HepG2 (cell line): ENCODE results near the gene MYOC. TPM values are rescaled to one million over a fixed set of nuclear protein-coding genes. Genes with fewer than 3 reads are reported as not detected.
"Not testable (repeated sequence)": the region's sequence is repeated elsewhere in the genome, so short reads cannot be mapped to it uniquely, and the experiment has no call there.

Experiments
- ATAC-seq: fragments of 200-7000 bp; cut with Tn5 transposase; 3 replicates; pipeline ENCODE4 v1.9.1; 2020; ENCODE audit warnings: mild to moderate bottlenecking, moderate library complexity
- BruUV-seq: library from RNA; stranded (reverse); fragments of 400-500 nt; replicated peaks from 2 replicates; lab custom pipeline; 2021; lab: Mats Ljungman, UMichigan
- CTCF ChIA-PET: fragments of 300-600 bp; formaldehyde crosslinking; extraction: SDS; loops from one replicate; lab custom pipeline; 2021; ENCODE audit warnings: low total read pairs, inconsistent platforms, low intra/inter-chr PET ratio; lab: Yijun Ruan, JAX
- POLR2A ChIA-PET: fragments of 350-600 bp; sonication (Branson Sonifier 250); formaldehyde crosslinking; loops from one replicate; lab custom pipeline; 2020; ENCODE audit warnings: antibody characterized with exemption, inconsistent platforms; lab: Yijun Ruan, JAX
- DNase-seq: peaks from one replicate; pipeline ENCODE4 v3.0.0-alpha.2; 2015; ENCODE audit warnings: low spot score
- FAIRE-seq: peaks from 3 replicates; lab custom pipeline; 2011; peaks lifted over from hg19 to GRCh38; lab: Jason Lieb, UNC
- H2AFZ ChIP-seq: one replicate; pipeline ENCODE4 v1.6.1; 2011; ENCODE audit warnings: low read length, inconsistent platforms
- H3K27ac ChIP-seq: fragments of 300-600 bp; 3 replicates; pipeline ENCODE4 v1.8.0; 2011; ENCODE audit warnings: mixed run types, mild to moderate bottlenecking, mixed read lengths, low read length, inconsistent platforms; ENCODE audit not compliant: insufficient read depth; ENCODE audit errors: extremely low read length
- H3K27me3 ChIP-seq, 2 experiments: fragments of 200-600 bp in 1 of 2; 2 replicates in 1 of 2; 3 replicates in 1 of 2; pipeline versions ENCODE4 v1.6.0 to v1.8.0; 2011; ENCODE audit warnings: low read length in 2 of 2, mild to moderate bottlenecking in 2 of 2, moderate library complexity in 2 of 2, inconsistent platforms in 1 of 2; ENCODE audit not compliant: insufficient read depth in 2 of 2, control insufficient read depth in 1 of 2
- H3K36me3 ChIP-seq, 2 experiments: fragments of 200-600 bp in 1 of 2; replicated peaks in 1 of 2; 2 replicates in 1 of 2; 3 replicates in 1 of 2; pipeline versions ENCODE4 v1.5.1 to v1.8.0; 2011; ENCODE audit warnings: low read length in 2 of 2, inconsistent platforms in 1 of 2; ENCODE audit not compliant: insufficient read depth in 2 of 2, control insufficient read depth in 1 of 2
- H3K4me1 ChIP-seq: 2 replicates; pipeline ENCODE4 v1.5.1; 2012; ENCODE audit warnings: low read length, inconsistent platforms; ENCODE audit not compliant: insufficient read depth
- H3K4me2 ChIP-seq: 2 replicates; pipeline ENCODE4 v1.6.0; 2011; ENCODE audit warnings: low read depth, low read length, inconsistent platforms
- H3K4me3 ChIP-seq, 3 experiments: fragments of 200-600 bp in 1 of 3; sonication (generic), shearing (Covaris generic) in 1 of 3; replicated peaks in 1 of 3; 2 replicates each; pipeline ENCODE4 v1.5.1; 2011 to 2016; ENCODE audit warnings: low read length in 3 of 3, inconsistent platforms in 2 of 3, low read depth in 2 of 3, mild to moderate bottlenecking in 2 of 3, control low read depth in 1 of 3, mixed read lengths in 1 of 3; ENCODE audit not compliant: insufficient read depth in 1 of 3
- H3K79me2 ChIP-seq: one replicate; pipeline ENCODE4 v1.6.1; 2011; ENCODE audit warnings: low read length, inconsistent platforms; ENCODE audit not compliant: insufficient read depth
- H3K9ac ChIP-seq: 2 replicates; pipeline ENCODE4 v1.6.0; 2011; ENCODE audit warnings: mild to moderate bottlenecking, low read depth, low read length, inconsistent platforms; ENCODE audit not compliant: insufficient read depth
- H3K9me3 ChIP-seq: 2 replicates; pipeline ENCODE4 v1.5.1; 2012; ENCODE audit warnings: mild to moderate bottlenecking, low read length
- H4K20me1 ChIP-seq: 2 replicates; pipeline ENCODE4 v1.6.0; 2011; ENCODE audit warnings: inconsistent platforms, mild to moderate bottlenecking, low read length, moderate library complexity; ENCODE audit not compliant: insufficient read depth
- GABPB1 ChIP-seq: IDR thresholded peaks from 2 replicates; pipeline ENCODE4 v1.6.1; 2016; ENCODE audit warnings: mild to moderate bottlenecking, missing genetic modification reagents, moderate library complexity, missing compliant biosample characterization
- SSRP1 ChIP-seq: IDR thresholded peaks from 2 replicates; pipeline ENCODE4 v1.6.1; 2016; ENCODE audit warnings: control low read depth
- ZNF335 ChIP-seq: sonication (generic); formaldehyde crosslinking; IDR thresholded peaks from 2 replicates; pipeline ENCODE4 v1.4.0; 2020; ENCODE audit warnings: missing genetic modification reagents
- ZNF749 ChIP-seq: sonication (generic); formaldehyde crosslinking; IDR thresholded peaks from 2 replicates; pipeline ENCODE4 v1.8.0; 2022; ENCODE audit warnings: mild to moderate bottlenecking, missing genetic modification reagents, moderate library complexity, borderline replicate concordance
- WGBS: methylation state at CpG from one replicate; pipeline ENCODE4 v1.1.6; 2017; ENCODE audit warnings: low lambda C conversion rate; 5-methylcytosine and 5-hydroxymethylcytosine counted together
- in situ Hi-C: cut with HindIII; loops from 2 replicates; pipeline ENCODE4 v1.10.0; 2017; ENCODE audit warnings: low pct_unique_long_range_greater_than_20kb; ENCODE audit not compliant: extremely low pct_ligation_motif_present
- intact Hi-C: fragments of 100-400 bp; cut with micrococcal nuclease; formaldehyde crosslinking; loops from one replicate; pipeline ENCODE4 v1.10.0; 2022; ENCODE audit not compliant: unreplicated experiment
- polyA plus RNA-seq, 8 experiments: library from polyadenylated mRNA; depleted of rRNA in 3 of 8; stranded (reverse) in 7 of 8; unstranded in 1 of 8; fragments of >200 nt; fragmentation: Illumina TruSeq in 4 of 8; extraction: Trizol in 4 of 8; gene quantifications; 2 replicates each; pipeline versions ENCODE4 v1.2.1 to v1.2.3, GENCODE V29; 2011 to 2016; ENCODE audit warnings: low read depth in 4 of 8, missing spikeins in 1 of 8, mixed read lengths in 1 of 8; ENCODE audit not compliant: insufficient read depth in 1 of 8
- total RNA-seq, 5 experiments: library from RNA; depleted of rRNA; stranded (reverse); fragments of >200 nt; fragmentation: Illumina TruSeq; extraction: Trizol; gene quantifications; 2 replicates each; pipeline ENCODE4 v1.2.3, GENCODE V29; 2016; ENCODE audit warnings: low read depth in 1 of 5

Gene MYOC
- total and polyA plus RNA-seq, 2 of the 13 experiments (the other 11 are each of a cell fraction or from before 2014, with no cell fraction given): not detected

DNA sequence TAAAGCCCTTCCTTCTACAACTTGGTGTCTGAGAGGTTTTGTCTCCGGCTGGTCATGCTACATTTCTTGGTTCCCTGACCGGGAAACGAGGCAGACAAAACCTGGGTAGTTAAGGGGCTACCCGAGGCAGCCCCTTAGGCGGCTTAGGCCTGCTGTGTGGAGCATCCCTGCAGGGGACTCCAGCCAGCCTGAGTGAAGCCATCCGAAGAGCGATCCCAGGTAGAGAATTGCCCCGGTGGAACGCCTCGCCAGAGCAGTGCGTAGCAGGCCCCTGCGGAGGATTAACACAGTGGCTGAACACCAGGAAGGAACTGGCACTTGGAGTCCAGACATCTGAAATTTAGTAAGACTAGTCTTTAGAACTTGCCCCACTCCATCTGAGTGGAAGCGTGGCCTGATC is 51.6 kb downstream of the MYOC start:
- WGBS: 49% methylated on average over 2 of the region's 13 CpGs
- ATAC-seq (peak; percentile 59), FAIRE-seq (no peak), DNase-seq (no peak)
- H3K4me1 ChIP-seq: no peaks in the 10 kb centered on the region
- no peaks in the 10 kb centered on the region for H3K27me3 ChIP-seq
- H3K27ac ChIP-seq: no peak overlapping the region
- no peaks in the 10 kb centered on the region for H4K20me1 ChIP-seq
- H3K9me3 ChIP-seq: no peaks in the 10 kb centered on the region
- intact Hi-C loops: no loop called here
- no peaks in the 10 kb centered on the region for H3K79me2 ChIP-seq
- no peak for TF ChIP-seq ZNF335 (CRISPR knock-in tag)
- TF ChIP-seq SSRP1 (CRISPR knock-in tag): no peak
- TF ChIP-seq ZNF749: no peak
- no peak for TF ChIP-seq GABPB1
- H3K9ac ChIP-seq: no peak overlapping the region
- ChIA-PET CTCF (no interaction called here), POLR2A (no interaction called here)
- in situ Hi-C loops: no loop called here
- no peak overlapping the region for H3K4me3 ChIP-seq
- no peak overlapping the region for H3K4me2 ChIP-seq
- BruUV-seq: no TSS peak
- H2AFZ ChIP-seq: no peak overlapping the region
- no peaks in the 10 kb centered on the region for H3K36me3 ChIP-seq

DNA sequence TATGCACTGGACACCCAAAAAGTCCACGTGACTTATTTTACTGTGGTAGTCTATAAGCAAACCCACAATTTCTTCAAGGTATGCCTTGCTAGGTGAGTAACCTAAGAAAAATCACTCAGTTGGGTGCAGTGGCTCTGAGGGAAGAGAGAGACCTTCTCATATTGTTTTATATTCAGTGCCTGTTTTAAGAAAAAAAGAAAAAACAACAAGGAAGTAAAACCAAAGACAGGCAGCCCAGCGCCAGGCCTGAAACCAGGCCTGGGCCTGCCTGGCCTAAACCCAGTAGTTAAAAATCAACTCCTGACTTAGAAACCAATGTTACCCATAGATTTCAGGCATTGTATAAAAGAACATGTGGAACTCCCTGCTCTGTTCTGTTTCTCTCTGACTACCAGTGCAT is 52.2 kb downstream of the MYOC start:
- DNase-seq, H3K4me1 ChIP-seq, H3K27ac ChIP-seq, CTCF ChIA-PET, H3K9ac ChIP-seq, H3K4me2 ChIP-seq, H3K4me3 ChIP-seq, H3K79me2 ChIP-seq, BruUV-seq, intact Hi-C loops, ATAC-seq, H4K20me1 ChIP-seq, FAIRE-seq, H3K9me3 ChIP-seq, POLR2A ChIA-PET, in situ Hi-C loops, H3K36me3 ChIP-seq, H2AFZ ChIP-seq, H3K27me3 ChIP-seq: not testable (repeated sequence)
- 56% methylated on average over 2 of the region's 2 CpGs for WGBS
